Hematopoietic multipotent progenitor cell treated with erythropoietin and hydrocortisone succinate and interleukin-3 and kit ligand, for 15 days (in vitro differentiated cells): ENCODE data around the gene SLFN12L.
"Not testable (repeated sequence)": the region's sequence is repeated elsewhere in the genome, so short reads cannot be mapped to it uniquely, and the experiment has no call there.

Experiments
- DNase-seq: peaks from one replicate; pipeline ENCODE4 v3.0.0-alpha.2; 2015; ENCODE audit warnings: low spot score

The SLFN12L gene

GRCh38 chr17:35496451-35497290, 40.8 kb downstream of the SLFN12L start:
- DNase-seq = no peak

GRCh38 chr17:35493040-35493439, 44.4 kb downstream of the SLFN12L start:
- DNase-seq = no peak

DNA sequence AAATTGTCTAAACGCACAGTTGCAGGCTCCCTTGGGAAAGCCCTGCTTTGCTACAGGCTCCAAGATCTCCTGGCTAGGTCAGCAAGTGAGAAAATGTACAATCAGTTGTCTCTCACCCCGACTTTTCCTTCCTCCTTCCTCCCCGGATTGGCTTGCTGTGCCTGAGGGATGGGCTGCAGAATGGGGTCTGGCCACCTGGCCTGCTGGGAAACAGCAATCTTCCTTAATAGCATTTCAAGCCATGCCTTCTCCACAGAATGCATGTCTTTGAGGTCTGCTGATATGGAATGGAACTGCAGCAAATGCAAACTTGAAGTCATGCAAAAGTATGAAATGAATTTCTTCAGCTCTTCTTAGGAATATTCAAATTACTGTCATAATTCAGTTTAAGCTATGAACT, 46.1 kb downstream of the SLFN12L start:
- no peak for DNase-seq

GRCh38 chr17:35489944-35490343, 47.5 kb downstream of the SLFN12L start:
- DNase-seq = no peak

- DNase-seq = no peak
Observed at GRCh38 chr17:35488991-35489390, 48.5 kb downstream of the SLFN12L start.

DNA sequence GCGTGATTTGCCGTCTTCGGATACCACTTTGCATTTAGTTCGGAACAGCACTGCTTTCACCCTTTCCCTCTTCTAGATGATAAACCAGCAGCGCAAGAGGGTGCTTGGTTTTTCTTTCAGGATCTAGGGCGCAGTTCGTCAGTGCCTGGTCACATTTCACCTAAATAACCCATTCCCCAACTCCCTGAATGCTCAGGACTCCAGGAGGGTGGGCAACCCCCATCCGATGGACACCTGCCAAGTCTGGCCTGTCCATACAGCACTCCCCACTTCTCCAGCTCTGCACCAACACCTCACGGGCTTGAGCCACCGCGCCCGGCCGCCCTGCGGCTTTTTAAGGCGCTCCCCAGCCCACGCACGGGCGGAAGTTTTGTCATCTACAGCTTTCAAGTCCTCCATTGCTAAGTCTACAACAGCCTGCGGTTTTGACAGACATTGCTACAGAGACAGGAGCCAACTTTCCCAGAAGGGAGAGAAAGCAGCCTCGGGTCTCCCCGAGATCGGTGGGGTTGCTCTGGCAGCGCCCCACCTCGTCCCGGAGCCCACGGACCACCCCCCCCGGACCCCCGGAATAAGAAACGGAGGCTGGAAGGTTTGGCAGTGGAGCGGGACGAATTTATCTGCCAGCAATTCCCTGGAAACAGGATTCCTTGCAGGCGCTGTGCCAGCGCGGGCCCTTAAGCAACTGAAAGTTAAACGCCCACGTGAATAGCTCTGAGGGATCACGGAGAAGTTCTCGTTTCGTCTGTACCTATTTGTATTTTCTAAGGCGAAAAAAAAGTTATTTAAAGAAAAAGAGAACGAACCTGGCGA, 50.4 kb downstream of the SLFN12L start:
- no peak for DNase-seq

- no peak for DNase-seq
Observed at GRCh38 chr17:35479271-35479670, 58.2 kb downstream of the SLFN12L start.

DNA sequence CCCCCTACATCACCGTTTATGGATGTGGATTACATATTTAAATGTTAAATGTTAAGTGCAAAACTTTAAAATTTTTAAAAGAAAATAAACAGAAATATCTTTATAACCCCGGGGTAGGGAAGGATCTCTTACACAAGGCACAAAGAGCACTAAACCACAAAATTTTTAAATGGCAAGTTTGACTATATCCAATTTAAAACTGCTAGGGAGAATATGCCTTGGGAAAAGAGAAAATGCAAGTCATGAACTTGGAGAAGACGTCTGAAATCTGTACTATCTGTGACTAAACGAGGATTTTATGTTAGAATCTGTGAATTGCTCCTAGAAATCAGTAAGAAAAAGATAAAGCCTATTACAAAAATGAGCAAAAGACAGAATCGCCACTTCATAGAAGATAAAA, 60.2 kb downstream of the SLFN12L start:
- DNase-seq = no peak

- no peak for DNase-seq
Observed at GRCh38 chr17:35476283-35476820, 61.1 kb downstream of the SLFN12L start.

DNA sequence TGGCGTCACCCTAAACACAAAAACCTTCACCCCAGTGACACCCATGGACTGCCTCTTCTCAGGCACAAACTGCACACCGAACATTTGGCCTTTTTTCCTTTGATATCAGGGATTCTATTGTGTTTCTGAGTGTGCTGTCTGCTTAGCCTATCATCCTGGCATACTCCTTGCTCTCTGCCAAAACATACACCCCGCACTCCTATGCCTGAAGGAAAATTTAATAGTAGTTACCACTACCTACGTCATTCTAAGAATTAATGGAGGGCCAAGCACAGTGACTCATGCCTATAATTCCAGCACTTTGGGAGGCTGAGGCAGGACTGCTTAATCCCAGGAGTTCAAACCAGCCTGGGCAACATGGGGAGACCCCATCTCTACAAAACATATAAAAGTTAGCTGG, 69.0 kb downstream of the SLFN12L start:
- DNase-seq = no peak

- DNase-seq = no peak
Observed at GRCh38 chr17:35467824-35468223, 69.7 kb downstream of the SLFN12L start.

- no peak for DNase-seq
Observed at GRCh38 chr17:35460354-35460851, 77.1 kb downstream of the SLFN12L start.

GRCh38 chr17:35454035-35454434, 83.4 kb downstream of the SLFN12L start:
- DNase-seq = not testable (repeated sequence)

DNA sequence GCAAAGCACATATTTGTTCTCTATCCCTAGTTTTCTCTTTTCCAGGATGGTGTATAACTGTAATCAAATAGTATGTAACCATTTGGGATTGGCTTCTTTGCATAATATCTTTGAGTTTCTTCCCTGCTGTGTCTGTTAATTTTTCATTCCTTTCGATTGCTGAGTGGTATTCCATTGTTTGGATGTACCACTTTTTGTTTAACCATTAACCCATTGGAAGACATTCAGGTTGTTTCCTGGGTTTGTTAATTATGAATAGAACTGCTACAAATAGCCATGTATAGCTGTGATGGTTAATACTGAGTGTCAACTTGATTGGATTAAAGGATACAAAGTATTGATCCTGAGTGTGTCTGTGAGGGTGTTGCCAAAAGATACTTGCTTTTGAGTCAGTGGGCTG, 84.3 kb downstream of the SLFN12L start:
- DNase-seq = no peak

- no peak for DNase-seq
Observed at GRCh38 chr17:35449371-35449931, 88.0 kb downstream of the SLFN12L start.

GRCh38 chr17:35448899-35449227, 88.6 kb downstream of the SLFN12L start:
- no peak for DNase-seq

DNA sequence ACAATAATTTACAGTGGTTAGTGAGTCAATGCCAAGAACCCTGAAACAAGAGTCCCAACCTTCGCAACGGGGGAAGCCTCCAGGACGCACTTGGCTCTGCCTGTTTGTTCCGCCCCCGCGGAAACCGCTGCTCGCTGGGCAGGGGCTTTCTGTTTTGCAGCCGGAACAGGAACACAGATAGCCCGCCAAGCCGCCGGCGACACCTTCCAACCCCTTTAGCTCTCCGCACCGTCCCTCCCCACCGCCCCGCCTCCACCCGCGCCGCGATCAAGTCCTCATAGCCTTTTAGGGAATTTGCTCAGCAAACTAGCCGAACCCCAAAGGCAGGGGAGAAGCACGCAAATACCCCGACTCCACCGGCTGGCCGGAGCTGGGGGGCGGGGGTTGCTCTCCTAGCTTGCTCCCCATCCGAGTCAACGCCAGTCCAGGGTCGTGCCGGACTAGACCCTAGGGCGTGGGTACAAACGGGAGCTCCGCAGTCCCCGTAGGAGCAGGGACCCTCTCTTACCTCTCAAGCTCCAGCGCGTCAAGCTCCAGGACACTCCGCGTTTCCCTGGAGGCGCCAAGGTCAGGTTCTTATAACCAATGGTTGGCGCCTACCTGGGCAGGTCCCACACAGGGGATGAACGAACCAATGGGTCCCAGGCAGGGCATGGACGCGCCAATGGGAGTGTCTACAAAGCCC, 89.1 kb downstream of the SLFN12L start, which contains the start of gene SLFN13:
Gene SLFN13 (minus strand): TSS at position 553 of the 685 bp plus-strand sequence. CDS start 3,086 bp downstream, outside the sequence.
- peak; percentile 64 for DNase-seq

- DNase-seq = no peak
Observed at GRCh38 chr17:35447499-35447898, 90.0 kb downstream of the SLFN12L start.

GRCh38 chr17:35438433-35438832, 99.0 kb downstream of the SLFN12L start:
- DNase-seq = no peak

DNA sequence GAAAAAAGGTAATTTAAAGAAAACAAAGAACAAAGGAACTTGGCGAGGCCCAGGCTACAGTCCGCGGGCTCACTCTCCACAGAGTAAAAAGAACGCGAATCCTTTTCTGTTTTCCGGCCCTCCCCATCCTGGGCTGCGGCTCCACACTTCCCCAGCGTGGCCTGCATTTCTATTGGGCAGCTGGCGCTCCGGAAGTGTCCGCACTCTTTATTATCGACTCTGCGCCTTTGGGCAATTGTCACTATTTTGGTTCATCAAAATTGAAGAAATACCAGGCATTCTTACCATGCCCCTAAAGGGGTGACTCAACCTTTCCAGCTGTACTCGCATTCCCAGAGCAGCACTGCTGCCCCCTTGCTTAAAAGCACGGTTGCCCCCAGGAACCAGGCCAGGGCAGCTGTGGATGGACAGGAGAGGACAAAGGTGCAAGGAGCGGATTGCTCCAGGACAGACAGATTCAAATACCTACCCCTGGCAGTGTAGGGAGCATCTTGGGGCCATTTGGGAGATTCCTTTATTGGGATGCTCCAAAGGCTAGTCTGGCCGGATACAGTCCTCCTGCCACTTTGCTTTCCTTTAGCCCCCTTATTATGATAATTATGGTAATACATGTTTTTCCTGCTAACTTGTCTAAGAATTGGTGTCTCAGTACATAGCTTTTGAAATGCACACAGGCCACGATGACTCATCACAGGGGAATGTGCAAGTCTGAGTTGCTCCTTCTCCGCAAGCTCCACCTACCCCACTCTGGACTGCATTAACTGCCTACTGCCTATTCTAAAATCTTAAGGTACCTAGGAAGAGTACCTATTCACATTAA, 104.2 kb downstream of the SLFN12L start:
- DNase-seq = peak; percentile 52
